ENCODE measurements around the gene GID4. TPM values are rescaled to one million over a fixed set of nuclear protein-coding genes. Genes with fewer than 3 reads are reported as not detected.

GID4 gene
- polyA plus RNA-seq, 2 donors: 6.2 to 7.5 TPM

GRCh38 chr17:18056214-18056613 is 17.0 kb downstream of the GID4 start:
- no peaks in the 10 kb centered on the region for H3K9me3 ChIP-seq (ENCODE audit: control insufficient read depth in 2 of 2, insufficient read depth in 1 of 2, low read depth in 1 of 2, low read length in 1 of 2)
- no peaks in the 10 kb centered on the region for H3K27me3 ChIP-seq (ENCODE audit: control insufficient read depth in 1 of 2, insufficient read depth in 2 of 2, low read length in 2 of 2)
- H3K27ac ChIP-seq (ENCODE audit: low read depth in 2 of 2, low read length in 1 of 2): no peak overlapping the region
- H3K4me1 ChIP-seq (ENCODE audit: control insufficient read depth in 2 of 2, insufficient read depth in 2 of 2, low read length in 1 of 2): no peaks in the 10 kb centered on the region
- WGBS, 2 donors: 88 to 90% methylated on average over 3 of the region's 3 CpGs
- peaks cover 19 to 23% of the 10 kb centered on the region in 2 donors for H3K36me3 ChIP-seq (ENCODE audit: control insufficient read depth in 2 of 2, insufficient read depth in 2 of 2, low read length in 1 of 2)
- H3K4me3 ChIP-seq (ENCODE audit: low read depth in 1 of 2, low read length in 2 of 2): no peak overlapping the region

- Histone ChIP-seq H3K4me3 (ENCODE audit: low read depth in 1 of 2, low read length in 2 of 2) (no peak overlapping the region), H3K4me1 (ENCODE audit: control insufficient read depth in 2 of 2, insufficient read depth in 2 of 2, low read length in 1 of 2) (no peaks in the 10 kb centered on the region), H3K36me3 (ENCODE audit: control insufficient read depth in 2 of 2, insufficient read depth in 2 of 2, low read length in 1 of 2) (peaks cover 24 to 26% of the 10 kb centered on the region in 2 donors), H3K27ac (ENCODE audit: low read depth in 2 of 2, low read length in 1 of 2) (no peak overlapping the region), H3K27me3 (ENCODE audit: control insufficient read depth in 1 of 2, insufficient read depth in 2 of 2, low read length in 2 of 2) (no peaks in the 10 kb centered on the region), H3K9me3 (ENCODE audit: control insufficient read depth in 2 of 2, insufficient read depth in 1 of 2, low read depth in 1 of 2, low read length in 1 of 2) (no peaks in the 10 kb centered on the region)
- 66 to 71% methylated on average over 5 of the region's 5 CpGs for WGBS, 2 donors
Observed at GRCh38 chr17:18059283-18059682, 20.1 kb downstream of the GID4 start.

- Histone ChIP-seq H3K36me3 (ENCODE audit: control insufficient read depth in 2 of 2, insufficient read depth in 2 of 2, low read length in 1 of 2) (peaks cover 16 to 21% of the 10 kb centered on the region in 2 donors), H3K27ac (ENCODE audit: low read depth in 2 of 2, low read length in 1 of 2) (no peak overlapping the region), H3K4me1 (ENCODE audit: control insufficient read depth in 2 of 2, insufficient read depth in 2 of 2, low read length in 1 of 2) (no peaks in the 10 kb centered on the region), H3K27me3 (ENCODE audit: control insufficient read depth in 1 of 2, insufficient read depth in 2 of 2, low read length in 2 of 2) (no peaks in the 10 kb centered on the region), H3K4me3 (ENCODE audit: low read depth in 1 of 2, low read length in 2 of 2) (no peak overlapping the region), H3K9me3 (ENCODE audit: control insufficient read depth in 2 of 2, insufficient read depth in 1 of 2, low read depth in 1 of 2, low read length in 1 of 2) (no peaks in the 10 kb centered on the region)
- 78 to 79% methylated on average over 2 of the region's 2 CpGs for WGBS, 2 donors
Observed at GRCh38 chr17:18064053-18064452, 24.8 kb downstream of the GID4 start.

GRCh38 chr17:18065546-18065945 is 26.3 kb downstream of the GID4 start:
- Histone ChIP-seq H3K4me1 (ENCODE audit: control insufficient read depth in 2 of 2, insufficient read depth in 2 of 2, low read length in 1 of 2) (no peaks in the 10 kb centered on the region), H3K27ac (ENCODE audit: low read depth in 2 of 2, low read length in 1 of 2) (no peak overlapping the region), H3K9me3 (ENCODE audit: control insufficient read depth in 2 of 2, insufficient read depth in 1 of 2, low read depth in 1 of 2, low read length in 1 of 2) (no peaks in the 10 kb centered on the region), H3K27me3 (ENCODE audit: control insufficient read depth in 1 of 2, insufficient read depth in 2 of 2, low read length in 2 of 2) (no peaks in the 10 kb centered on the region), H3K36me3 (ENCODE audit: control insufficient read depth in 2 of 2, insufficient read depth in 2 of 2, low read length in 1 of 2) (peaks cover 16 to 18% of the 10 kb centered on the region in 2 donors), H3K4me3 (ENCODE audit: low read depth in 1 of 2, low read length in 2 of 2) (no peak overlapping the region)
- 93 to 94% methylated on average over 11 of the region's 11 CpGs for WGBS, 2 donors

- WGBS, 2 donors: 89 to 94% methylated on average over 4 of the region's 4 CpGs
- no peaks in the 10 kb centered on the region for H3K4me1 ChIP-seq (ENCODE audit: control insufficient read depth in 2 of 2, insufficient read depth in 2 of 2, low read length in 1 of 2)
- H3K9me3 ChIP-seq (ENCODE audit: control insufficient read depth in 2 of 2, insufficient read depth in 1 of 2, low read depth in 1 of 2, low read length in 1 of 2): no peaks in the 10 kb centered on the region
- H3K27me3 ChIP-seq (ENCODE audit: control insufficient read depth in 1 of 2, insufficient read depth in 2 of 2, low read length in 2 of 2): no peaks in the 10 kb centered on the region
- H3K4me3 ChIP-seq (ENCODE audit: low read depth in 1 of 2, low read length in 2 of 2): no peak overlapping the region
- H3K27ac ChIP-seq (ENCODE audit: low read depth in 2 of 2, low read length in 1 of 2): no peak overlapping the region
- H3K36me3 ChIP-seq (ENCODE audit: control insufficient read depth in 2 of 2, insufficient read depth in 2 of 2, low read length in 1 of 2): peaks cover 10 to 13% of the 10 kb centered on the region in 2 donors
Observed at GRCh38 chr17:18066866-18067265, 27.7 kb downstream of the GID4 start.

- WGBS, 2 donors: 94% methylated on average over 2 of the region's 2 CpGs
- Histone ChIP-seq H3K4me3 (ENCODE audit: low read depth in 1 of 2, low read length in 2 of 2) (no peak overlapping the region), H3K4me1 (ENCODE audit: control insufficient read depth in 2 of 2, insufficient read depth in 2 of 2, low read length in 1 of 2) (no peaks in the 10 kb centered on the region), H3K36me3 (ENCODE audit: control insufficient read depth in 2 of 2, insufficient read depth in 2 of 2, low read length in 1 of 2) (peaks cover 7 to 13% of the 10 kb centered on the region in 2 donors), H3K9me3 (ENCODE audit: control insufficient read depth in 2 of 2, insufficient read depth in 1 of 2, low read depth in 1 of 2, low read length in 1 of 2) (no peaks in the 10 kb centered on the region), H3K27ac (ENCODE audit: low read depth in 2 of 2, low read length in 1 of 2) (no peak overlapping the region), H3K27me3 (ENCODE audit: control insufficient read depth in 1 of 2, insufficient read depth in 2 of 2, low read length in 2 of 2) (no peaks in the 10 kb centered on the region)
Observed at GRCh38 chr17:18069101-18069500, 29.9 kb downstream of the GID4 start.

GRCh38 chr17:18070861-18071340 is 31.7 kb downstream of the GID4 start:
- H3K27ac ChIP-seq (ENCODE audit: low read depth in 2 of 2, low read length in 1 of 2): no peak overlapping the region
- peaks cover 0 to 7% of the 10 kb centered on the region in 2 donors for H3K36me3 ChIP-seq (ENCODE audit: control insufficient read depth in 2 of 2, insufficient read depth in 2 of 2, low read length in 1 of 2)
- WGBS, 2 donors: 17 to 20% methylated on average over 8 of the region's 8 CpGs
- no peaks in the 10 kb centered on the region for H3K9me3 ChIP-seq (ENCODE audit: control insufficient read depth in 2 of 2, insufficient read depth in 1 of 2, low read depth in 1 of 2, low read length in 1 of 2)
- H3K4me1 ChIP-seq (ENCODE audit: control insufficient read depth in 2 of 2, insufficient read depth in 2 of 2, low read length in 1 of 2): no peaks in the 10 kb centered on the region
- H3K4me3 ChIP-seq (ENCODE audit: low read depth in 1 of 2, low read length in 2 of 2): no peak overlapping the region
- no peaks in the 10 kb centered on the region for H3K27me3 ChIP-seq (ENCODE audit: control insufficient read depth in 1 of 2, insufficient read depth in 2 of 2, low read length in 2 of 2)

- peaks cover 0 to 4% of the 10 kb centered on the region in 2 donors for H3K36me3 ChIP-seq (ENCODE audit: control insufficient read depth in 2 of 2, insufficient read depth in 2 of 2, low read length in 1 of 2)
- H3K4me1 ChIP-seq (ENCODE audit: control insufficient read depth in 2 of 2, insufficient read depth in 2 of 2, low read length in 1 of 2): no peaks in the 10 kb centered on the region
- no peaks in the 10 kb centered on the region for H3K27me3 ChIP-seq (ENCODE audit: control insufficient read depth in 1 of 2, insufficient read depth in 2 of 2, low read length in 2 of 2)
- H3K27ac ChIP-seq (ENCODE audit: low read depth in 2 of 2, low read length in 1 of 2): no peak overlapping the region
- H3K4me3 ChIP-seq (ENCODE audit: low read depth in 1 of 2, low read length in 2 of 2): no peak overlapping the region
- no peaks in the 10 kb centered on the region for H3K9me3 ChIP-seq (ENCODE audit: control insufficient read depth in 2 of 2, insufficient read depth in 1 of 2, low read depth in 1 of 2, low read length in 1 of 2)
Observed at GRCh38 chr17:18071751-18072150, 32.5 kb downstream of the GID4 start.

GRCh38 chr17:18074566-18075272 is 35.5 kb downstream of the GID4 start:
- H3K27me3 ChIP-seq (ENCODE audit: control insufficient read depth in 1 of 2, insufficient read depth in 2 of 2, low read length in 2 of 2): peaks cover 0 to 2% of the 10 kb centered on the region in 2 donors
- H3K4me3 ChIP-seq (ENCODE audit: low read depth in 1 of 2, low read length in 2 of 2): no peak overlapping the region
- H3K27ac ChIP-seq (ENCODE audit: low read depth in 2 of 2, low read length in 1 of 2): no peak overlapping the region
- H3K4me1 ChIP-seq (ENCODE audit: control insufficient read depth in 2 of 2, insufficient read depth in 2 of 2, low read length in 1 of 2): no peaks in the 10 kb centered on the region
- WGBS, 2 donors: 79 to 83% methylated on average over 6 of the region's 6 CpGs
- no peaks in the 10 kb centered on the region for H3K36me3 ChIP-seq (ENCODE audit: control insufficient read depth in 2 of 2, insufficient read depth in 2 of 2, low read length in 1 of 2)
- no peaks in the 10 kb centered on the region for H3K9me3 ChIP-seq (ENCODE audit: control insufficient read depth in 2 of 2, insufficient read depth in 1 of 2, low read depth in 1 of 2, low read length in 1 of 2)

GRCh38 chr17:18076936-18077335 is 37.7 kb downstream of the GID4 start:
- no peak overlapping the region for H3K27ac ChIP-seq (ENCODE audit: low read depth in 2 of 2, low read length in 1 of 2)
- H3K4me1 ChIP-seq (ENCODE audit: control insufficient read depth in 2 of 2, insufficient read depth in 2 of 2, low read length in 1 of 2): no peaks in the 10 kb centered on the region
- no peaks in the 10 kb centered on the region for H3K36me3 ChIP-seq (ENCODE audit: control insufficient read depth in 2 of 2, insufficient read depth in 2 of 2, low read length in 1 of 2)
- WGBS, 2 donors: 62 to 66% methylated on average over 7 of the region's 7 CpGs
- no peak overlapping the region for H3K4me3 ChIP-seq (ENCODE audit: low read depth in 1 of 2, low read length in 2 of 2)
- no peaks in the 10 kb centered on the region for H3K9me3 ChIP-seq (ENCODE audit: control insufficient read depth in 2 of 2, insufficient read depth in 1 of 2, low read depth in 1 of 2, low read length in 1 of 2)
- peaks cover 0 to 2% of the 10 kb centered on the region in 2 donors for H3K27me3 ChIP-seq (ENCODE audit: control insufficient read depth in 1 of 2, insufficient read depth in 2 of 2, low read length in 2 of 2)

Data from esophagus (tissue), 2 donors.